ENCODE data around the gene NEK7.

DNA sequence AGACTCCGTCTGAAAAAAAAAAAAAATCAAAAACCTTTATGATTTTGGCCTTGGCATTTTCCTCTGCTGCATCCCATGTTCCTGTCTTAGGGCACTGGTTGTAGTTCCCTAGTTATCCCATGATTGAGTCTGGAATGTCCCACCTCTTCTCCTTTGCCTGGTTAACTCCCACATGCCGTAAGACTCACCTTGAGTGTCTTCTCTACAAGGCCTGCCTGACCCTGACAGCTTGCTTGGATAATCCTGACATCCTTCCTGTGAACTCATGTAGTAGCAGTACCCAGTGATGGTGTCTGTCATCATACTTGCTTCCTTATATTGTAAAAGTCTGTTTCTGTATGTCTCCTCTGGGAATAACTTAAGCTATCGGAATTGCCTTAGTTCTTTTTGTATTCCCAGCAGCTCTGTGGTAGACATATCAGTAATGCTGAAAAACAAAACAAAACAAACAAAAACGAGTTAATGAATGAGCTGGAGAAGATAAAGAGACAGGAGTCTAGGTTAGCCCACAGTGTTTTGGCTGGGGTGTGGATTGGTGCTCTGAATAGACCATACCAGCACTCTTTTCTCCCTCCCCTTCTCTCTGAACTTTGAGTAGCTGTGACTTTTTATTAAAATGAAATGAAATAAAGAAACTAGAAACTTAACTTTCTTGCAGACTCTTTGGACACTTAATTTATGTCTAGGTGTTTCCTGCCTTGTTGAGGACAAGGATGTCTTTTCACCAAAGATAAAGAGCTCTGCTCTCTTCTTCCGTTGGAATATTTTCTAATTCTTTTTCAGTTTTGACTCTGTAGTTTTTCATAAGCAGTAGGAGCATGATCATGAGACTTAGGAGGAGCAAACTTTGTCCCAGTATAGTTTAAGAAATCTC lies 15.1 kb downstream of the NEK7 start:
- TF ChIP-seq, protein P1, sequence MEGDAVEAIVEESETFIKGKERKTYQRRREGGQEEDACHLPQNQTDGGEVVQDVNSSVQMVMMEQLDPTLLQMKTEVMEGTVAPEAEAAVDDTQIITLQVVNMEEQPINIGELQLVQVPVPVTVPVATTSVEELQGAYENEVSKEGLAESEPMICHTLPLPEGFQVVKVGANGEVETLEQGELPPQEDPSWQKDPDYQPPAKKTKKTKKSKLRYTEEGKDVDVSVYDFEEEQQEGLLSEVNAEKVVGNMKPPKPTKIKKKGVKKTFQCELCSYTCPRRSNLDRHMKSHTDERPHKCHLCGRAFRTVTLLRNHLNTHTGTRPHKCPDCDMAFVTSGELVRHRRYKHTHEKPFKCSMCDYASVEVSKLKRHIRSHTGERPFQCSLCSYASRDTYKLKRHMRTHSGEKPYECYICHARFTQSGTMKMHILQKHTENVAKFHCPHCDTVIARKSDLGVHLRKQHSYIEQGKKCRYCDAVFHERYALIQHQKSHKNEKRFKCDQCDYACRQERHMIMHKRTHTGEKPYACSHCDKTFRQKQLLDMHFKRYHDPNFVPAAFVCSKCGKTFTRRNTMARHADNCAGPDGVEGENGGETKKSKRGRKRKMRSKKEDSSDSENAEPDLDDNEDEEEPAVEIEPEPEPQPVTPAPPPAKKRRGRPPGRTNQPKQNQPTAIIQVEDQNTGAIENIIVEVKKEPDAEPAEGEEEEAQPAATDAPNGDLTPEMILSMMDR (IDR thresholded peaks at IDR 0.05 in 4 of 5, conservative IDR thresholded peaks at IDR 0.05 in 1 of 5), result no peak
- no peak for TF ChIP-seq POLR2A (IDR thresholded peaks at IDR 0.05)
